Measurements from ENCODE around the gene G6PC3.

G6PC3 gene

GRCh38 chr17:44123356-44124117, 53.0 kb downstream of the G6PC3 start, which contains the start of gene HDAC5:
Gene HDAC5 (minus strand): TSS chr17:44123641. CDS start chr17:44117515, 6,126 bp downstream.
- peak; percentile 92 to 94 for DNase-seq (ENCODE audit: low read depth in 2 of 2)

GRCh38 chr17:44124118-44124438, 53.5 kb downstream of the G6PC3 start:
- no peak for DNase-seq (ENCODE audit: low read depth in 2 of 2)

Data from stimulated activated CD4-positive, alpha-beta T cell treated with anti-CD3 and anti-CD28 coated beads, Interleukin-15, amount 100 ng/mL, for 48 hours (primary cell).